DOHH2 (cell line): Measurements from ENCODE around the gene ATG2B.

Experiments
- CTCF ChIP-seq: fragments of 200-600 bp; sonication (generic); IDR thresholded peaks from one replicate; pipeline ENCODE4 v1.5.1; 2014; ENCODE audit warnings: antibody characterized with exemption, mild to moderate bottlenecking, low read depth, low read length; ENCODE audit not compliant: poor library complexity, severe bottlenecking
- EZH2phosphoT487 ChIP-seq: fragments of 200-600 bp; sonication (generic); IDR thresholded peaks from 2 replicates; pipeline ENCODE4 v1.6.1; 2017; ENCODE audit warnings: borderline replicate concordance, mild to moderate bottlenecking, antibody characterized with exemption, low read length, moderate library complexity, mixed read lengths

DNA sequence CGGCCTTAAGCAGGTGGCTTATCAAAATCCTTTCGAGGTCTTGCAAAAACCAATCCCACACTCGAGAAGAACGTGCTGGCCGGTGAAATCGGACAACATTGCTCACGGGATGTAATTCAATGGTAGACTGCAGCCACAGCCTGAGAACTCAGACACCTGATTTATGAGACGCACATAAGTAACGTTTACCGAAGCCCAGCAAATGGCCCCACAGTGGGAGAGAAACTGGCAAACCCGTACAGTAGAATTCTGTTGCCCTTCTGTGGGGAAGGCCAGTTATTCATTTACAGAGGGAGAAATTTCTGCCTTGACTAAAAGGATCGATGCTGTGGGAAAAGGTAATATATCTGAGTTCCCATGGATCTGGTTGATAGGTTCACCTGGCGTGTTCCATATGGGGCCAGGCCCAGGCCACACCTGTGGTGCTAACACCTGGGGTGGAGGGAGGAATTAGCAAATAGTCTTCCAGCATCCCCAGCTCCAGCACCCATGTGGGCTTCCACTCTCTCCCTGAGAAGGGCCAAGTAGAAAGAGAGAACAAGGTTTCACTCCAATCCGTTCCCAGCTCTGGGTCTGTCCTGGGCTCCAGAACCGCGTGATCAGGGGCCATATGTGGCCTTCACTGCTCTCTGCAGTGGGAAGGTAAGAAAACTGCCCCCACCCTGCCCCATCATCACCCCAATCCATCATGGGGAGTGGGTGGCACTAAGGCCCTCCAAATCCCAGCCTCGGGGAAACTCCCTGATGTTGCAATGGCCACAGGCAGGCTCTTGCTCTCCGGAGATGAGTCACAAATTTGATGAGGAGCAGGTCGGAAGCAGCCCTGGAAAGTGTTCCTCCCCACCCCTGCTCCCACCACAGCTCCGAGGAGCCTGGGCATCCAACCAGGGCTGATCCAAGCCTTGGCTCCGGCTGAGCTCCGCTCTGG, 94.4 kb downstream of the ATG2B start:
- no peak for TF ChIP-seq CTCF
- TF ChIP-seq EZH2phosphoT487 = no peak
